ENCODE results near the gene COPG2. TPM values are rescaled to one million over a fixed set of nuclear protein-coding genes. Genes with fewer than 3 reads are reported as not detected.

COPG2 gene
- total and polyA plus RNA-seq, 2 of the 8 experiments (the other 6 are each of a cell fraction or from before 2014, with no cell fraction given), result 50.3 to 53.1 TPM

DNA sequence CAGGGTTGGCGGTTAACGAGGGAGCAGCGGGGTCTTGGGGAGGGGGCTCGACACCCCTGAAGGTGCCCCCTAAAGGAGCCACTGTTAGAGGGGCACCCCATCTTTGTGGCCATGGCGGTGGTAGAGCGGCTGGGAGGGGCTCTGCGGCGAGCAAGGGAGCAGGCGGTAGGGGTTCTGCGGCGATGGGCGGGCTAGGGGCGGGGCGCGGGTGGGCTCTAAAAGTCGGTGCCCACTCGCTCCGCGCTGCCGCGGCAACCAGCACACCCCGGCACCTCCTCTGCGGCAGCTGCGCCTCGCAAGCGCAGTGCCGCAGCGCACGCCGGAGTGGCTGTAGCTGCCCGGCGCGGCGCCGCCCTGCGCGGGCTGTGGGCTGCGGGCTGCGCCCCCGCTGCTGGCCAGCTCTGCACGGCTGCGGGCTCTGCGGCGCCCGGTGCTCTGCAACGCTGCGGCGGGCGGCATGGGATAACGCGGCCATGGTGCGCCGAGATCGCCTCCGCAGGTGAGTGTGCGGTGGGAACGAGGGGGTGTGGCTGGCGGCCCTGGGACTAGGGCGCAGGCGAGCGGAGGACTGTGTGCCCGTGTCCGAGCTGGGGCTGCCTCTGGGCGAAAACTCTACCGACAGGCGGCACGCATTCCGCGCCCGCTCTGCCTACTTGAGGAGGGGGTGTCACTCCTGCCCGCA is 176.6 kb downstream of the COPG2 start, which contains the start of gene MEST:
TSS of gene MEST (plus strand) at position 245 of the 682 bp plus-strand sequence. CDS start at position 474, 229 bp downstream.
- peak within 1 kb of the TSS; percentile 55 to 67 (median 60) for H3K4me3 ChIP-seq (ENCODE audit: extremely low read depth in 1 of 4, insufficient read depth in 2 of 4, low read depth in 3 of 4, low read length in 4 of 4)
- H3K14ac ChIP-seq (ENCODE audit: insufficient read length), result no peak within 1 kb of the TSS
- DNase-seq (ENCODE audit: low read depth in 1 of 2, low spot score in 2 of 2) (peak in 1 of 2 experiments; percentile 59), FAIRE-seq (no peak)
- H3K18ac ChIP-seq (ENCODE audit: extremely low read depth, low read length), result 0 out of 2 replicates have a peak within 1 kb of the TSS, but pooled peaks have one; percentile 11
- WGBS, 2 experiments (ENCODE audit: extremely low coverage in 1 of 2, insufficient coverage in 1 of 2, insufficient read length in 1 of 2, insufficient replicate concordance in 2 of 2, low coverage in 1 of 2, low lambda C conversion rate in 2 of 2, missing lambda C conversion rate in 1 of 2), result 55% methylated on average over 55 of the region's 71 CpGs; no CpG with 5 or more reads in 1 of the 2 experiments
- H3K27ac ChIP-seq (ENCODE audit: low read depth, low read length), result no peak within 1 kb of the TSS
- peaks cover 14% of the 10 kb centered on the region; the same call in 1 of the 2 replicates for H3K23me2 ChIP-seq (ENCODE audit: low read depth, low read length)
- H3K4ac ChIP-seq (replicated peaks; ENCODE audit: insufficient read length, low read depth, low read length), result no peak within 1 kb of the TSS
- H2BK5ac ChIP-seq (ENCODE audit: low read depth, low read length), result peak within 1 kb of the TSS; percentile 21
- H4K91ac ChIP-seq (replicated peaks; ENCODE audit: insufficient read length, low read length), result peak within 1 kb of the TSS; percentile 35
- peak within 1 kb of the TSS; percentile 75 for H4K8ac ChIP-seq (ENCODE audit: extremely low read depth, insufficient read depth, low read length)
- no peak within 1 kb of the TSS for H2BK15ac ChIP-seq (ENCODE audit: low read length)
- peak within 1 kb of the TSS; percentile 21 for H3K56ac ChIP-seq (replicated peaks; ENCODE audit: insufficient read length, low read depth, low read length)
- peaks cover 0 to 29% (median 3%) of the 10 kb centered on the region in 4 experiments; a peak in 4 of 8 replicates for H3K36me3 ChIP-seq (ENCODE audit: control insufficient read depth in 2 of 4, insufficient read depth in 4 of 4, low read length in 3 of 4)
- H3K4me2 ChIP-seq (ENCODE audit: insufficient read depth in 1 of 2, low read depth in 2 of 2, low read length in 2 of 2), result peak within 1 kb of the TSS; percentile 69 to 86
- H2AK5ac ChIP-seq (ENCODE audit: low read depth, low read length), result peak within 1 kb of the TSS; percentile 6; the same call in 1 of the 2 replicates
- POLR2A ChIA-PET (ENCODE audit: partially characterized antibody), result interaction anchor here (0.5 to 2.6 kb wide), 3 partner anchors 217 to 287 kb away, joined by 3 to 9 read pairs (median 3); partner anchors contain the start of gene TMEM209
- TF ChIP-seq HDAC6 (IDR thresholded peaks at IDR 0.05; ENCODE audit: low read depth, low read length), result no peak
- TF ChIP-seq POLR2AphosphoS5 (IDR thresholded peaks at IDR 0.05; ENCODE audit: low read depth, low read length), result peak; percentile 35; the same call in 1 of the 2 replicates
- 0 out of 2 replicates have a peak, but pooled peaks have one; percentile 41 for TF ChIP-seq TEAD4 (IDR thresholded peaks at IDR 0.05; ENCODE audit: low read depth, low read length)
- TF ChIP-seq SIN3A (conservative IDR thresholded peaks at IDR 0.05 in 1 of 2, IDR thresholded peaks at IDR 0.05 in 1 of 2; ENCODE audit: low read depth in 1 of 2, low read length in 2 of 2), result peak; percentile 33 to 36; a peak in 1 of 4 replicates
- TF ChIP-seq TBP (IDR thresholded peaks at IDR 0.05; ENCODE audit: low read depth, low read length), result peak; percentile 32; the same call in 1 of the 2 replicates
- no peak for TF ChIP-seq SAP30 (IDR thresholded peaks at IDR 0.05; ENCODE audit: insufficient read depth, insufficient replicate concordance, low read length)
- TF ChIP-seq RNF2 (IDR thresholded peaks at IDR 0.05; ENCODE audit: borderline replicate concordance, low read depth, low read length, missing control alignments, poor library complexity, severe bottlenecking), result no peak
- peak within 1 kb of the TSS; percentile 34 to 65 (median 50) for H3K9ac ChIP-seq (replicated peaks in 1 of 4; ENCODE audit: extremely low read depth in 1 of 4, low read depth in 3 of 4, low read length in 3 of 4)
- peaks cover 0 to 8% (median 0%) of the 10 kb centered on the region in 4 experiments; a peak in 3 of 7 replicates for H3K27me3 ChIP-seq (replicated peaks in 1 of 4; ENCODE audit: control insufficient read depth in 3 of 4, extremely low read depth in 1 of 4, insufficient read depth in 3 of 4, low read length in 3 of 4)
- CTCF ChIA-PET (ENCODE audit: partially characterized antibody), result interaction anchor here (0.6 to 1.4 kb wide), 9 partner anchors 10 to 286 kb away, joined by 3 to 5 read pairs (median 3); no protein-coding TSS in a partner anchor
- H4K5ac ChIP-seq (ENCODE audit: insufficient read length, low read depth, low read length), result no peak within 1 kb of the TSS
- no peak within 1 kb of the TSS for H2BK20ac ChIP-seq (ENCODE audit: low read length)
- no peak within 1 kb of the TSS for H2BK120ac ChIP-seq (replicated peaks; ENCODE audit: low read depth, low read length)
- H3K9me3 ChIP-seq (ENCODE audit: insufficient read depth in 2 of 2, low read depth in 1 of 2, low read length in 1 of 2), result peaks cover 0 to 19% of the 10 kb centered on the region in 2 experiments; a peak in 2 of 4 replicates
- H3K79me1 ChIP-seq (ENCODE audit: low read depth, low read length), result peaks cover 5% of the 10 kb centered on the region; the same call in 1 of the 2 replicates
- peaks cover 0 to 80% of the 10 kb centered on the region in 2 experiments; a peak in 2 of 4 replicates for H3K79me2 ChIP-seq (ENCODE audit: control insufficient read depth in 1 of 2, insufficient read depth in 2 of 2, low read length in 2 of 2)
- H3K4me1 ChIP-seq (replicated peaks in 1 of 4; ENCODE audit: control insufficient read depth in 3 of 4, insufficient read depth in 4 of 4, low read length in 3 of 4), result peaks cover 2 to 12% (median 4%) of the 10 kb centered on the region in 4 experiments; a peak in 6 of 7 replicates
- H4K20me1 ChIP-seq (replicated peaks in 1 of 2; ENCODE audit: control insufficient read depth in 1 of 2, insufficient read depth in 2 of 2, low read length in 2 of 2), result peaks cover 3 to 4% of the 10 kb centered on the region in 2 experiments
- no peak within 1 kb of the TSS for H3K23ac ChIP-seq (ENCODE audit: insufficient read length)
- no peak within 1 kb of the TSS for H2AFZ ChIP-seq (ENCODE audit: low read length)
- no peak within 1 kb of the TSS; the same call in 1 of the 2 replicates for H2BK12ac ChIP-seq (ENCODE audit: low read depth, low read length)

Measured in H1 (cell line).